Measurements from ENCODE around the gene HYDIN.

The HYDIN gene

DNA sequence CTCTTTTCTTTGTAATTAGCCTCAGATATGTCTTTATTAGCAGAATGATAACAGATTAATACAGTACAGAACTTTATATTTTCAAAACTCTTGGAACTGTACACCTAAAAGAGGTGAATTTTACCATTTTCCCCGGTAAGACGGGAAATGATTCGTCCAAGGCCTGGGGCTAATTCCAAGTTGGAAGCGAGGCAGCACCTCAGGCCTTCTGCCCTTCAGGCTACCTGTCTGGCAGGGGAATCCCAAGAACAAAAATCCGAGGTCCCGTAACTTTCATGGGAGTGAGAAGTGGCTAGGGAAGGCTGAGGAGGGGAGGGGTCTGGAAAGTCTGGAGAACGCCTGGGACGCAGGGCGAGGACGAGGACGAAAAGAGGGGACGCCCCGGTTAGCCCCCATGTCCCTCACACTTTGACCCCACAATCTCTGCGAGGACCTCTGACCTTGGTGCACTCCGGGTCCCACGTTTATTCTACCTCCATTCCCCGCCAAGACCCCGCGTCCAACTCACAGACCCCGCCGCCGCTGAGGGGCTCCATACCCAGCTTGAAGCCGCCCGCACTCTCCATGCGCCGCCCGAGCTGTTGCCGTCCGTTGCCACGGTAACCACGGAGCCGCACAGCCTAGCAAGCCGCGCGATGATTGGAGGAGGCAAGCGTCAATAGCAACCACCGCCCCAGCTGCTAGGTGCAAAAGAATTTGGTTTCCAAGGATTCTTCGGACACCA, at the start of gene HYDIN:
TSS of gene HYDIN (minus strand) at position 601 of the 724 bp plus-strand sequence. CDS start 43,827 bp downstream, outside the sequence.
- peak within 1 kb of the TSS; percentile 70 for H3K4me3 ChIP-seq (ENCODE audit: low read depth, low read length)

DNA sequence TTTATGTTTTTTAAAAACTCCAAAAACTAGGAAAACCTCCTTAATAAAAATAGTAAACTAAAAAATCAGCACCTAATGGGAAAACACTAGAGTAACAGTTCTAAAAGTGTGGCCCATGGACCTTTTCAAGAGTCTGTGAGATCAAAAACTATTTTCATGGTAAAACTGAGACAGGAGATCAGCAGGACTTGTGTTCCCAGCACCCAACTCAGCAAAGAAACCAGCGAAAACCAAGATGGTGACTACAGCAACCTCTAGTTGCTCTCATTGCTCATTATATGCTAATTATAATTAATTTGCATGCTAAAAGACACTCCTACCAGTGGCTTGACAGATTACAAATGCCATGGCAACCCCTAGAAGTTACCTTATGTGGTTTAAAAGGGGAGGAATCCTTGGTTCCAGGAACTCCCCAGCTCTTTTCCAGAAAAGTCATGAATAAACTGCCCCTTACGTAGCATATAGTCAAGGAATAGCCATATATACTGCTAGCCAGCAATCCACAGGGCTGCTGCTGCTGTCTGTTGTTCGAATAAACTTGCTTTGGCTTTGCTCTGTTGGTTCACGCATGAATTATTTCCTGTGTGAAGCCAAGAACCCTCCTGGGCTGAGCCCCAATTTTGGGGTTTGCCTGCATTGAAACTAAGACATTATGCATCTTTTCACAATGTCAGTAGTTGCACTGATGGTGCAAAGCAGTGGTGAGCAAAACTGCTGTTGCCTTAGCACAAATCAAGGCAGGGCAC, 46.2 kb upstream of the HYDIN start:
- H3K4me3 ChIP-seq (ENCODE audit: low read depth, low read length): no peak overlapping the region

DNA sequence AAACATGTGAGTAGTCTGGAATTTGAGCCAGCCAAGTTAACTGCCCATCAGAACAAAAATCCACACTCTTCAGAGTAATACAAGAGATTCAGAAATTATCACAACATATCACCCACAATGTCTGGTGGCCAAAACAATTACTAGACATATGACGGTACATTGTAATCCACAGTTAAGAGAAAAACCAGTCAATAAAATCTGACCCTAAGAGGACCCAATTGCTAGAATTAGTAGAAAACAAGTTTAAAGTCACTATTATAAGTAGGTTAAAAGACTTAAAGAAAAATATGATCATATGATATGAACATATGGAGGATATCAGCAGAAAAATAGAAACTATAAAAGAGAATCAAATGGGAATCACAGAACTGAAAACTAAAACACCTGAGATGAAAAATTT, 42.9 kb upstream of the HYDIN start:
- no peak overlapping the region for H3K4me3 ChIP-seq (ENCODE audit: low read depth, low read length)

DNA sequence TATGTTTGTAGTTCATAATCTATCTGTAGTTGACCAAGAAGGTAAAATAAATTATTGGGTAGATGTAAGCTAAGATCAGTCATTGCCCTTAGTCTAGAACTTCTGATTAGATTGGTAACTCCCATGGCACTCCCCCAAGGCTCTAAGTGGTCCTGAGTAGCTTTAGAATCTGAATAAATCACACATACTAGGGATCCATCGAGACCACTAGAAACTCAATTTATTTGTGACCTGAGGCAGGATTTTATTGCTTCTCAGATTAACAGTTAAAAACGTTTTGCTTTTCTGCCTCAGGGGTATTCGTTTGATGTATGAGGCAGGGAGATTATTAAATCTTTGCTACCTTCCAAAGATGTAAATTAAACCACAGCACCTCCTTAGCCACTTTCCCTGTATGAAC, 33.8 kb upstream of the HYDIN start:
- no peak overlapping the region for H3K4me3 ChIP-seq (ENCODE audit: low read depth, low read length)

DNA sequence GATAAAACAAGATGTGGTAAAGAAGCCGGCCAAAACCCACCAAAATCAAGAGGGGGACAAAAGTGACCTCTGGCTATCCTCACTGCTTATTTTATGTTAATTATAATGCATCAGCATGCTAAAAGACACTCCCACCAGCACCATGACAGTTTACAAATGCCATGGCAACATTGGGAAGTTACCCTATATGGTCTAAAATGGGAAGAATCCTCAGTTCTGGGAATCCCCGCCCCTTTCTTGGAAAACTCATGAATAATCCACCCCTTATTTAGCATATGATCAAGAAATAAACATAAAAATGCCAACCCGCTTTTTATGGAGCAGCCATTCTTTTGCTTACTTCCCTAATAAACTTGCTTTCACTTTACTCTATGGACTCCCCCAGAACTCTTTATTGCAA, 33.1 kb upstream of the HYDIN start:
- H3K4me3 ChIP-seq (ENCODE audit: low read depth, low read length): no peak overlapping the region

DNA sequence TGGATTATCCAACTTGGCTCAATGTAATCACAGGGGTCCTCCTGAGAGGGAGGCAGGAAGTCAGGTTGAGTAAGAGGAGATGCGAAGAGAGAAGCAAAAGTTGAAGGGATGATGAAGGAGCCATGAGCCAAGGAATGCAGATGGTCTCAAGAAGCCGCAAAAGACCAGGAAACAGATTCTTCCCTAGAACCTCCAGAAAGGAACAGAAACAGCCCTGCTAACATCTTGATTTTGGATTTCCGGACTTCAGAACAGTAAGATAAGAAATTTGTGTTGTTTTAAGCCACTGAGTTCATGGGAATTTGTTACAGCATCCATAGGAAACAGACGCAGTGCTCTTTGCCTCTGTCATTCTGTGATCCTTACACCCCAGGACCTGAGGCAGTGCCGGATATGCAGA, 31.9 kb upstream of the HYDIN start:
- no peak overlapping the region for H3K4me3 ChIP-seq (ENCODE audit: low read depth, low read length)

DNA sequence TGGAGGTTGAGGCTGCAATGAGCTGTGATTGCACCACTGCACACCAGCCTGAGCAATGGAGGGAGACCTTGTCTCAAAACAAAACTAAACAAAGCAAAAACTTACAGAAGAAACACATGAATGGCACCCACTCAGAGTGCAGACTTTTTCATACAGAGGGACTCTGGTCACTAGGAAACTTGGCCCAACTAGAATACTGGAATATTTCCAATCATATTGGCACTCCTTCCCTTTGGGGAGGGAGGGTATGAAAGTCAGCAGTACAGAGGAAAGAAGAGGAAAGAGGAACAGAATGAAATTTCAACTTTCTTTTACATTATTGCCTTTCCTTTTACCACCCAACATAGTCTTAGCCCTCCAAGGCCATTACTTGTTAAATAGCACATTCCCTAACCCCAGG, 30.5 kb upstream of the HYDIN start:
- H3K4me3 ChIP-seq (ENCODE audit: low read depth, low read length): no peak overlapping the region

DNA sequence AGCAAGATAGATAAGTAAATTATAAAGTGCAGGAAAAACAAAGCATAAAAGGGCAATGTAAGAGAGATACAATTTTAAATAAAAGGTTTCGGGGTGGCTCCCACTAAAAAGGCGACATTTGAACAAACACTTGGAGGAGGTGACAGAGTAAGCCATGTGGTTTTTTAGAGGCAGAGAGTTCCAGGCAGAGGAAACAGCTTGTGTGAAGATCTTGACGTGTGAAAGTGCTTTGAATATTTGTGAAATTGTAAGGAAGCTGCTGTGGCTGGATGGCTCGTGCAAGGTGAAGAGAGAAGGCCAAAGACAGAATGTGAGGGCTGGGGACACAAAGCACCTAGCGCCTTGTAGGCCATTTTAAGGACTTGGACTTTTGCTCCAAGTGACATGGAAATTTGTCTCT, 28.6 kb upstream of the HYDIN start:
- no peak overlapping the region for H3K4me3 ChIP-seq (ENCODE audit: low read depth, low read length)

DNA sequence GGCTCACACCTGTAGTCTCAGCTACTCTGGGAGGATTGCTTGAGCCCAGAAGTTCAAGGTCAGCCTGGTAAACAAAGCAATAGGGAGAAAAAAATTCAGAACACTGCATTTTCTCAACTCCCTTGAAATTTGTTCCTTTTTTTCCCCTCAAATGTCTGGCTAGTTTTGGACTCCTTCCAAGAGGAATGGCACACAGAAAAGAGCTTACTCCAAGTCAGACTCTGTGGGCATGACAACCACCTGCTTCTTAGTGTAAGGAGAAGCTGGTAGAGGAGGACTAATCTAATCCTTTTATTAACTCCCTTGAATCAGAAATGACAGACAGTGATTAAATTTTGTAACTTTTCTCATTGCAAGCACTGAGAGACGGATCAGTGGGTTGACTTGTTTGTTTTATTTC, 27.9 kb upstream of the HYDIN start:
- no peak overlapping the region for H3K4me3 ChIP-seq (ENCODE audit: low read depth, low read length)

DNA sequence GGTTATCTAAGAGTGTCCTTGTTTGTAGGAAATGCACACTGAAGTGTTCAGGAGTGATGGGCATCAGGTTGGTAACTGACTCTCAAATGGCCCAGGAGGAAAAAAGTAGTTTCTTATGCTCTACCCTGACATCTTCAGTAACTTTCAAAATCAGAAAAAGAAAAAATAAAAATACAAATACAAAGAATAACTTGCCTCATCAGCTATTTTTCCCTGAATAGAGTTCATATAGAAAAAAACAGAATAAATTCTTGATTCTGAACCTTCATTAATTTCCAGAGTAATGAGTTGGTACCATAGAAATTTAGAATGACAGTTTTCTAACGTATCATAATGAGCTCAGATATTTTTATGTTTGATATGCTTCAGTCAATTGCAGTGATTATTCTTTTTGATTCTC, 27.2 kb upstream of the HYDIN start:
- no peak overlapping the region for H3K4me3 ChIP-seq (ENCODE audit: low read depth, low read length)

DNA sequence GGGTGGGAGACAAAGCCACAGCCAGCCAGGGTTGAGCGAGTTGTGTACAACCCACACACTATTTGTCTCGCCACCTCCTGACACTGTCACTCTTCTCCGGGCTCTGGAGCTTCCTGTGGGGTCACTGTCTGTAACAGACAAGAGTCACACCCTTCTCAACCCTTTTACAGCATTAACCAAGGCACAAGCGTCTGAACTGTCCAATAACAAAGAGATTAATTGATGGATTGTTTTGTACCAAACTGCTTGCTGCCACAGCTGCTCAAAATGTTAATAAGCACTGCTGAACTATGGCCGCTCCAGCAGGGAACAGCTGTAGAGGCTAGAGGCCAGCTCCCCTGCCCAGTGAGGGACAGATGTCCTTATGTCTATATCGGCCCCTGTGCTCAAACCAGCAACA, 25.2 kb upstream of the HYDIN start:
- no peak overlapping the region for H3K4me3 ChIP-seq (ENCODE audit: low read depth, low read length)

DNA sequence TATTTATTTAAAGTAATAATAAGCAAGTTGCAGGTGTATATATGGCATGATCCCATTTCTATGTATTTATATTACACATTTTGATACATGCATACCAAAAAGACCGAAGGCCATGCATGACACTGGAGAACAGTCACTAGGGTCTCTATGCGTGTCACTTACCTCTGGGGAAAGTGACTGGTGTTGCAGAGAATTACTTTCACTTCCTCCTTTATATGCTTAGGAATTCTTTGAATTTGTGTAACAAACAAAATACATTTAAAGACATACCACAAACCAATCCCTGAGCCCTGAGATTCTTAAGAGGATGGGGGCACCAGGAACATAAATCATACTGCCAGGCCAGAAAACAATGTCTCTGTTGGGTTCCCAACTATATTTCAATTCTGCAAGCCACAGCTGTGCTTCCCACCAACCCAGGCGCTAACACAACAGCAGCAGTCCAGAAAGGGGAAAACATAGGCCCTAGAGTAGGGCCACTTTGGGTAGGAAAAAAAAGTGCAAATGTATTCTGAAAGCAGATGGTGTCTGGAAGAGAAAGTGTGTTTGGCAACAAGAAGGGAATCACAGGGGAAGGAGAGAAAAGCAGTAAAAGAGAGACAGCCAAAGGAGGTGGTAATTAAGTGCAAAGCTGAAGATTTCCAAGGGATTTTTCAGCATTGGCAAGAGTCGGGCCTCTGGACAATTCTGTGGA, 24.5 kb upstream of the HYDIN start:
- no peak overlapping the region for H3K4me3 ChIP-seq (ENCODE audit: low read depth, low read length)

DNA sequence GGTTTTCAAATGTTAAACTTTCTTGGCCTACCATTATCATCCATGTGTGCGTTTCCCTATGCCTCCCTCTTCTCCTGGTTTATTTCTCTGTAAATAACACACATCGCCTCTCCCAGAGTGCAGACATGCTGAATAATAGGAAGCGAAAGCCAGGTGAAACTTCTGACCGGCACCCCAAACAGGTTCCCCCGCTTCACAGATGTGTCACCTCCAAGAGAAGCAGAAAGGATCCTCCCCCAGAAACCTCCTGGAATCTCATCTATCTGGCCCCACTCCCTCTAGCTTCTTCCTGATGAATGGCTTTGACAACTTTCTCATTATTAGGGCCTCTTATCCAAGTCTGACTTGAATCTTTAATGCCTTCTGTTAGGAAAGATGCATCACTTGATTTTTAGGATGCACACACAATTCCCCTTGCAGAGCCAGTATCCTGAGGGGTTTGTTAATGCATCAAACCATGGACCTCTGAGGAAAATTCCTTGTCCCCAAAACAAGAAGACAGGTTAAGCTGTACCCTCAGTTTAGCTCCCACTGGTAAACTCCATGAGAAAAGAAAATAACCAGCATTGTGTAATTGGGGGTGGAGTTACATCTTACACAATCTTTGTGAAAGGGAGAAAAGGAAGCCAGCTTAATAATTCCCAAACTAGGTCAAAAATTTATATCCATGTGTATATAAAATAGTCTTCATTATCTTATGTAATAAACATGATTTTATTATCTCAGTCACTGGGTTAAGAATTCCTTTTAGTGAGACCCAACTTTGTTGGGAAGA, 20.1 kb upstream of the HYDIN start:
- H3K4me3 ChIP-seq (ENCODE audit: low read depth, low read length): no peak overlapping the region

DNA sequence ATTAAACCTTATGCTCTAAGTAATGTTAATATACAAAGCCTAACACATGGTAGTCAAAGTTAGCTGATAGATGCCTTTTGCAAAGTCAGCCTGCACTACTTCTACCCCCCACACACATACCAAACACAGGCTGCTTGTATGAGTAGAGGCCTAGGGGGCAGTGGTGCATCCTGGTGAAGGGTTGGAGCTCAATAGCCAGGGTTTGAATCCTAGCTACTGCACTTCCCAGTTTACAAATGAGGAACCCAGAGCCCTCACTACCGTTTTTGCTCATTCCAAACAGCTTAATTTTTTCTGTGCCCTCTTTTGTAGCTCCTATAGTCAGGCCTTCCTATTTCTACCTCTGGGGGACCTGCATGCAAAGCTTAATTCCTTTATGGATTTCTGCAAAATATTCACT, 18.9 kb upstream of the HYDIN start:
- H3K4me3 ChIP-seq (ENCODE audit: low read depth, low read length): no peak overlapping the region

DNA sequence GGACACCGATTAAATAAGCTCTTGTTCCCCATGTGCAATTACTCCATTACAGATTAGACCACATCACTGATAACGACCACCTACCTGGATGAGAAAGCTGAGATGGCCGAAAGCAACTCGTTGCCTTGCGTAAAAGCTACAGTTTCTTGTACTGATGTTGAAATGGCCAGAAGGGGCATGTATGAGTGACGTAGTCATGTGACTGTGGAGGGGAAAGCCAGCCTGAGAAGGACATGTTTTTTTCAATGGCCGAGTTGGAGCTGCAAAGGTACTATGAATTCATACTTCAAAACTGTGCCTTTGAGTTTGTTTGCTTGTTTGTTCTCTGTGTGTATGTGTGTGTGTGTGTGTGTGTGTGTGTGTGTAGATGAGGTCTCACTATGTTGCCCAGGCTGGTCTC, 17.0 kb upstream of the HYDIN start:
- H3K4me3 ChIP-seq (ENCODE audit: low read depth, low read length): no peak overlapping the region

DNA sequence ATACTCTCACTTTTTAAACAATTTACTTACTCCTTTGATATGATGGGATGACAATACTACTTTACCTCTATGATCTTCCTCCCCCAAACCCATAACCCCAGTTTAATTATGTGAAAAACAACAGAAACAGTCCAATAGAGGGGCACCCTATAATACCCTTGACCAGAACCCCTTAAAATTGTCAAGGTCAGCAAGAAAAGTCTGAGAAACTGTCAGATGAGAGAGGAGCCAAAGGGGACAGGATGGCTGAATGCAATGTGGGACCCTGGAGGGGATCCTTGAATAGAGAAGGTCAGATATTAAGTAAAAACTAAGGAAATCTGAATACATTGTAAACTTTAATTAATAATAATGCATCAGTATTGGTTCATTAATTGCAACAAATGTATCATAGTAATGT, 15.8 kb upstream of the HYDIN start:
- H3K4me3 ChIP-seq (ENCODE audit: low read depth, low read length): no peak overlapping the region

DNA sequence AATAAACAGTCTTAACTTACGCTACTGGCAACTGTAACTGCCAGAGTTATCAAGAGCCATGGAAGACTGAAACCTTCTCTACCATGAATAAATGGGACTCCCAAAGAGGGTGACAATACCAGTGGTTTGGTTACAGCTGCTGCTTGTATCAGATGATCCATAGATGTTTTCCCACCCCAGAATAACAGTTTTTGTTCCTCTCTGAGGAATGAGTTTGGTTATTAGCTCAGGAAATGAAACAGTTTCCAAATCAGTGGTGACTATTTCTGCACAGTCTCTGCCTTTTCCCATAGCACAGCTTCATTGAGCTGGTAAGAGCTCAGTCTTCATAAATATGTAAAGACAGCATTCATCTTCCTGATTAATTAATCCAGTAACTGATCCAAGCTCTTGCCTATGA, 14.0 kb upstream of the HYDIN start:
- H3K4me3 ChIP-seq (ENCODE audit: low read depth, low read length): no peak overlapping the region

DNA sequence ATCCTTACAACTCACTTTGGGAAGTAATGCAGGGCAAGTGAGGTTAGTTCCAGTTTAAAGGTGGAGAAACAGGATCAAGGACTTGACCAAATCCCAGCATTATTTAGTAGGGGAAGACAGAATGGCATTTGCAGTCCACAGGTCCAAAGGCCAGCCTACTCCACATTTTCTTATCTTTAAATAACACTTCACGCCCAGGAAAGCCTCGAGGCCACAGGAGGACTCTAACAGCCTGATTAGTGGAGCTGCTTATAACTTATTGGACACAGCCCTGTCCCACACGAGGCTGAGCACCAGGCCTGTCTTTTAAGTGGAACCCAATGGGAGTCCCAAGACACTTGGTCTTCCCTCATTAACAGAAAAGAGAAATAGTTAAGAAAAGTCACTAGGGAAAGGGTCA, 12.1 kb upstream of the HYDIN start:
- H3K4me3 ChIP-seq (ENCODE audit: low read depth, low read length): no peak overlapping the region

DNA sequence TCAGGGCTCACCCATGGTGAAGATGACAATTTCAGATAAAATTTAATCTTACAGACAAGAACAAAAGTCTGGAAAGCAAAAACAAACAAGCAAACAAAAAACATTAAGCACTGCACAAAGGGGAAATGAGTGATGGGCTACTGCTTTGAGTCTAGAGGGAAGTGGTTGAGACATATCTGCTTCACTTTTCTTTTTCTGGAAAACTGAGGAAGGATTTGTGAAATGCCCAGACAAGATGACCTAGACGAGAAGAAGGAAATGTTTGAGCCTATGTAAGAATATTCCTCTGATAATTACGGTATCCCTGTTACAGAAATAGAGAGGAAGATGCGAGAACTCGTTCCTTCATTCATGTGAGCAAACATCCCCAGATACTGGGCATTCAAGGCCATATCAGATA, 11.5 kb upstream of the HYDIN start:
- no peak overlapping the region for H3K4me3 ChIP-seq (ENCODE audit: low read depth, low read length)

DNA sequence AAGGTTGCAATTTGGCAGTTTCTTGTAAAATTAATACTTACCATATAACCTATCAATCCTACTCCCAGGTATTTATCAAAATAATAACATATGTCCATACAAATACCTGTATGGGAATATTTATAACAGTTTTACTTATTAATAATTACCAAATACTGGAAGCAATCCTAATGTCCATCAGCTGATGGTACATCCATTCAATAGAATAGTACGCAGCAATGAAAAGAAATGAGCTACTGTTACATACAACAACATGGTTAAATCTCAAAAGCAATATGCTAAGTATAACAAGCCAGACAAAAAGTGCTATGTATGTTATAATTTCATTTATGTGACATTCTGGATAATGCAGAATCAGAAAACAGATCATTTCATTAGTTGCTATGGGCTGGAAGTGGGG, 1.2 kb downstream of the HYDIN start:
- H3K4me3 ChIP-seq (ENCODE audit: low read depth, low read length): no peak overlapping the region

All from iPS-11a (cell line).